Body of pancreas (tissue), 4 donors: ENCODE data around the gene SPDYE4. TPM values are rescaled to one million over a fixed set of nuclear protein-coding genes. Genes with fewer than 3 reads are reported as not detected.

ENCODE experiments used
- ATAC-seq: fragments of 150-250 bp; one replicate; pipeline ENCODE4 v1.9.1; 2016
- DNase-seq, 4 donors: peaks; one replicate each; pipeline ENCODE4 v3.0.0-alpha.2; 2019
- H3K27ac ChIP-seq, 4 donors: fragments of 200-600 bp; sonication (generic); 1 replicate in 3 of 4; 2 replicates in 1 of 4; pipeline versions ENCODE4 v1.5.1 to v1.6.1; 2016 to 2019; ENCODE audit warnings: mild to moderate bottlenecking in 1 of 4, mixed read lengths in 1 of 4, moderate library complexity in 1 of 4
- H3K27me3 ChIP-seq, 2 donors: fragments of 200-600 bp; sonication (generic); one replicate each; pipeline ENCODE4 v1.6.0; 2016; ENCODE audit warnings: mild to moderate bottlenecking in 1 of 2
- H3K36me3 ChIP-seq, 2 donors: fragments of 200-600 bp; sonication (generic); replicated peaks in 1 of 2; 2 replicates each; pipeline ENCODE4 v1.5.1; 2016; ENCODE audit warnings: low read depth in 2 of 2; ENCODE audit not compliant: insufficient read depth in 1 of 2
- H3K4me1 ChIP-seq: fragments of 200-600 bp; sonication (generic); one replicate; pipeline ENCODE4 v1.6.0; 2016
- H3K4me3 ChIP-seq, 2 donors: fragments of 200-600 bp; sonication (generic); 1 replicate in 1 of 2; 2 replicates in 1 of 2; pipeline ENCODE4 v1.5.1; 2016 to 2019
- H3K9me3 ChIP-seq, 3 donors: fragments of 200-600 bp; sonication (generic); 1 replicate in 2 of 3; 2 replicates in 1 of 3; pipeline ENCODE4 v1.5.1; 2016
- CTCF ChIP-seq, 7 experiments: fragments of 450-650 bp in 4 of 7; fragments of 200-600 bp in 3 of 7; sonication (generic) in 3 of 7; IDR thresholded peaks; one replicate each; pipeline ENCODE4 v1.5.1; 2016 to 2019; ENCODE audit warnings: antibody characterized with exemption in 7 of 7
- POLR2A ChIP-seq, 3 donors: fragments of 450-650 bp; IDR thresholded peaks; one replicate each; pipeline ENCODE4 v1.6.1; 2016; ENCODE audit warnings: antibody characterized with exemption in 3 of 3, mild to moderate bottlenecking in 2 of 3
- WGBS, 2 donors: methylation state at CpG; one replicate each; pipeline ENCODE4 v1.1.5; 2017; 5-methylcytosine and 5-hydroxymethylcytosine counted together
- intact Hi-C: fragments of 100-400 bp; cut with DNase I; formaldehyde crosslinking; loops from one replicate; pipeline ENCODE4 v1.15.1; 2023
- total RNA-seq, 2 donors: library from RNA; depleted of rRNA; stranded (reverse); fragments of >200 nt; gene quantifications; one replicate each; pipeline ENCODE4 v1.1.0, GENCODE V29; 2016

Gene SPDYE4
- total RNA-seq, 2 donors from 2014 or later: not detected

GRCh38 chr17:8701754-8702153 is 56.6 kb downstream of the SPDYE4 start:
- WGBS, 2 donors: 66 to 79% methylated on average over 4 of the region's 4 CpGs
- ATAC-seq: no peak

GRCh38 chr17:8701221-8701620 is 57.1 kb downstream of the SPDYE4 start:
- no peak for DNase-seq
- WGBS, 2 donors: 70 to 74% methylated on average over 9 of the region's 9 CpGs

More at GRCh38 chr17:8701754-8702153, 56.6 kb downstream of the SPDYE4 start:
- intact Hi-C loops: no loop called here
- no peak overlapping the region for H3K4me3 ChIP-seq
- TF ChIP-seq CTCF (IDR thresholded peaks at IDR 0.05) (no peak), POLR2A (IDR thresholded peaks at IDR 0.05) (no peak)
- no peaks in the 10 kb centered on the region for H3K27me3 ChIP-seq
- no peaks in the 10 kb centered on the region for H3K36me3 ChIP-seq
- DNase-seq: no peak
- no peaks in the 10 kb centered on the region for H3K9me3 ChIP-seq
- H3K4me1 ChIP-seq: no peaks in the 10 kb centered on the region
- no peak overlapping the region for H3K27ac ChIP-seq

More at GRCh38 chr17:8701221-8701620, 57.1 kb downstream of the SPDYE4 start:
- no peaks in the 10 kb centered on the region for H3K27me3 ChIP-seq
- H3K36me3 ChIP-seq: no peaks in the 10 kb centered on the region
- no peak for ATAC-seq
- no peaks in the 10 kb centered on the region for H3K4me1 ChIP-seq
- TF ChIP-seq CTCF (IDR thresholded peaks at IDR 0.05): no peak
- TF ChIP-seq POLR2A (IDR thresholded peaks at IDR 0.05): no peak
- no peaks in the 10 kb centered on the region for H3K9me3 ChIP-seq
- no peak overlapping the region for H3K4me3 ChIP-seq
- intact Hi-C loops: no loop called here
- H3K27ac ChIP-seq: no peak overlapping the region

Other genes starting within 250 kb of the SPDYE4 start
- gene MYH10, start 127.8 kb downstream of the SPDYE4 start, total RNA-seq: 10 to 100 TPM; 23.3 to 30.3 TPM
- not detected for gene CCDC42, start 13.7 kb downstream of the SPDYE4 start, total RNA-seq
- 1 to 10 TPM; 3.9 to 8.6 TPM for gene MFSD6L, start 40.8 kb upstream of the SPDYE4 start, total RNA-seq
- gene PIK3R6, start 109.1 kb upstream of the SPDYE4 start, total RNA-seq: under 1 TPM in 1 of 2 donors, not detected in 1; 0.66 TPM
- gene PIK3R5, start 207.2 kb upstream of the SPDYE4 start, total RNA-seq: 1 to 10 TPM; 4.6 to 4.7 TPM